NCI-H1417 treated with DMSO at 0.1 percent for 48 hours (cell line): ENCODE measurements around the gene ITGB6.
"Not testable (repeated sequence)": the region's sequence is repeated elsewhere in the genome, so short reads cannot be mapped to it uniquely, and the experiment has no call there.

Experiments
- DNase-seq: peaks from one replicate; lab custom pipeline; 2025; lab: John Stamatoyannopoulos, UW

Gene ITGB6

GRCh38 chr2:160139991-160140390, 60.1 kb downstream of the ITGB6 start:
- no peak for DNase-seq

- DNase-seq: no peak
Observed at GRCh38 chr2:160139350-160139749, 60.7 kb downstream of the ITGB6 start.

DNA sequence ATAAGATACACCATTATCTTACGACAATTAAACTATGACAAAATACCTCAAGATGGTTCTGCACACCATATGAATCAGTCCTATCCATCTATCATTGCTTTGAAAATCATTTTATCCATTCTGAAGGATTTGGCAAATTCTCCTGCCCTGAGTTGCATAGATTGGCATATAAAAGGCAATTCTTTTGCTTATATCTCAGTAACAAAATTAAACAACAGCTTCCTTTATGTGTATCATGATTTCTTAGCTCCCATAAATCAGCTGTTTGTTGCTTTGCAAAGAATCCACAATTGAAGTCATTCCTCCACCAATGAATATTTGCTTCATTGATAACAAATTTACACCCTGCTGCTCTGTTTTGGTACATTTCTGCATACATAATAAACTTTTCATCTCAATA, 61.7 kb downstream of the ITGB6 start:
- no peak for DNase-seq

DNA sequence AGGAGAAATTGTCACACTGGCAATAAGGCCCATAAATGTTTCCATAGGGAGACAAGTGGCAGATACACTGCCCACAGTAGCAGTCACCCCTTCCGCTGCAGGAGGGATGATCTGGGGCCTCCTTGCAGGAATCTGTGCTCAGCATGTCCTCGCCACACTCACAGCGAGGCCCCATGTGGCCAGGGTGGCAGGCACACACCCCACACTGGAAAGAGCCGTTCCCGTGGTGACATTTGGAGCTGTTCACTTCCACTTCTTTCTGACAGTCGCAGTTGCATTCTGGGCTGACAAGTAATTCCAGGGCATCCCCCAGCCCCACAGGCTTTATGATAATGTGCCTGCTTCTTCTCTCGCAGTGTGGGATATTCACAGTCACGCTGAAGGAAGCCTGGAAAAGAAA, 62.6 kb downstream of the ITGB6 start:
- no peak for DNase-seq

DNA sequence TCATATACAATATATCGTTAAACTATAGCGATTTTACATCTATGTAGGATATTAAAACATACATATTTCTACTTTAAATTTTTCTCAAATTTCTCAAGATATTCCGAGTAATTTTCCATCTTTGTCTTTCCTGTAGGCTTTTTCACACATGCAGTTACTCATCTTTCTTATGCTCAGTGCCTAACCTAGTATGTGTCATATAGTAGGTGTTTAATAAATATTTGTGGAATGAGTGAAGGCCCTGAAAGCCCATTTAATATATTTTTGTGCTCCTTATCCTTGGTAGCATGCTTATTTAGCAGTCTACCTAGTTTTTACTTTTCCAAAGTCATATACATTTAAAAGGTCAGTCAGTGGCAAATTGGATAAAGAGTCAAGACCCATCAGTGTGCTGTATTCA, 67.3 kb downstream of the ITGB6 start:
- DNase-seq: no peak

GRCh38 chr2:160126756-160127155, 73.3 kb downstream of the ITGB6 start:
- no peak for DNase-seq

DNA sequence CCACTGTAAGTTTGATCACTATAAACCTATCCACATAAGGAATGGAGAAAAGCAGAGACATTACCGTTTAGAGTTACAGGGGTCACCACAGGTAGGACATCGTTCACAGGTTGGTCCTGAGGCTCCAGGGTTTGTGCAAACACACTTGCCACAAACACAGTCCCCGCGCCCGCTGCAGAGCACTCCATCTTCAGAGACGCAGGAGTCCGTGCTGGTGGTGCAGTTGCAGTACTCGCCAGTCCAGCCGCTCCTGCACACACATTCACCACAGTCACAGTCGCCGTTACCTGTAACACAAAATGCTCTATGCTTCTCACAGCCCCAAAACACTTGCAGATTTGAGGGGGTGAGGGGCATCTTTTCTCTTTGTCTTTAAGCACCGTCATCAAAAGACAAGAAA, 73.8 kb downstream of the ITGB6 start:
- DNase-seq: no peak

- no peak for DNase-seq
Observed at GRCh38 chr2:160125828-160126227, 74.2 kb downstream of the ITGB6 start.

DNA sequence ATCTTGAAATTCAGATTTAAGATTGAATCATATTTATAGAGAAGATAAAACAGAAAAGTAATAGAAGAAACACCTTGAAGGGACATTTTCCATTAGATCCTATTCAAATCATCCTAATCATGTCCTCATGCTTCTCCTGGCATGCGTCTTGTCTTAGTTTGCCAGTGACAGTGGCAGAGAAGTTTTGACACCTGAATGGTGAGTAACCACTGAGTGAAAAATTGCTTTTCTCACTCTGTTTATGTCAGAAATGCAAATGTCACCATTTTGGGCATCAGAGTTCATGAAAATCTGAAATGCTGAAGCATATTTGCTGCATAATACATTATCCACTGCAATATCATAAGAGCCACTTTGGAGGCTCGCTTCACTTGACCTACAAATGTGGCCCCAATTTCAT, 74.7 kb downstream of the ITGB6 start:
- DNase-seq: no peak

DNA sequence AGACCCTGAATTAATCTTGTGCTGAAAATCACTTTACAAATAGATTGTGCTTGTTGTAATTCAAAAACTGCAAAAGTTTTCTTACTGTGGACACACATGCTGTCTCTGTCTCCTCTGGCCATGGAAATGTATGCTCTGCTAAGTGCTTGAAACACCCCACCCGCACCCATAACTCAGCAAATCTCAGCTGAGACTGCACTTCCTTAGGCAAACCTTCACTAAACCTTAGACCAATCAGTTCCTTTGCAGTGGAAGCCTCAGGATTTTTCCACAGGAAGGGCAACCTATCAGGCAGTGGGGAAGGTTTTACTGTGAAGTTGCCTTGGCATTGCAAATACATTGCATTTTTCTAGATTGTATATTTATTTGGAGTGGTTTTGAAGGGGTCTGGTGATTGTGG, 75.5 kb downstream of the ITGB6 start:
- DNase-seq: no peak

- not testable (repeated sequence) for DNase-seq
Observed at GRCh38 chr2:160114721-160115120, 85.4 kb downstream of the ITGB6 start.

DNA sequence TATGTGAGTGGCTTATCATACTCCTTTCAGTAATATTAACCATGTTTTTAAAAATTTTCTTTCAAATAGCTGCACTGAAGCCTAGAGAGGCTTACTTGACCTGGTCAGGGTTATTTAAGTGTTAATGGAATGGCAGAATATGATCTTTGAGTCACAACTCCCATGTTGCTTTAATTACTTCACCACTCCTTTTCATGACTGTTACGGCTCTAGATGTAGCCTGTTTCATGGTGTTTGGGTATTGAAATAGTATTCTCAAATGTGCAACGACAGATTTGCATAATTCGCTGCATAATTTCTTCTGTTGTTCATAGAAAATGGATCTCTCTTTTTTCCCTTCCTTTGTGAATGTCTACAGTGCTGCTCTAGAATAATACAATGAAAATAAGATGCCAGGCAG, 86.1 kb downstream of the ITGB6 start:
- no peak for DNase-seq

DNA sequence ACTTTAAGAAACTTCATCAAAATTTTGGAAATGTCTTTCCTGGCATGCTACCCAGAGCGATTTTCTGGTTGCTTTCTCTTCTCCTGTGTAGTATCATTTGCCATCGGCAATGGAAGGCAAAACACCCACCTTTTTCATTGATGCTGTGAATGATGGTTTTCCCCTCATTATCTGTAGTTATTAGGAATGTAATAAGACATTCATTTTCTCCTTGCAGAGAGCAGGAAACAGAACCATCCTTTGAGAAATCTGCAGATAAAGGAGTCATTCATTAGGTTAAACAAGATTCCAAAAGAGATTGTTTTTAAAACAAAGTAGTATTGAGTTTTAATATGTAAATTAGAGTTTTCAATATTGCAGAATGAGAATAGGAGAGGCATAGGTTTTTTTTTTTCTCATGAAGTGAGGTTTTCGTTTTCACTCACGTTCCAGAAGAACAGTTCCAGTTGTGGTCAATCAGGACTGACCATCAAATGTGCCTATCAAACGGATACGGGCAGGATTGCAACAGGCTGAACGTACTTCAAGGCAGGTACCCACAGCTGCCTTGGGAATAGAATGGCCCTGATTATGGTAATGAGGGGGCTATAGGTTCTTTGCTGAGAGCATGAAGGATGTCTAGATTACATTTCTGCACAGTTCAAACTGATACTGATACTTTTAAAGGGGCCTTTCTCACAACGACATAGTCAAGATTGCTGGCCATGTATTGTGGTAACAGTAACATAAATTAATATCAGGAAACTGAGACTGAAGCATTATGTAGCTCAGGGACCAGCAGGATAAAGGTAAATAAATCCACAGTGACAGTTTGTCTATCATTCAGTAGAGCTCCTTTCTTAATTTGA, 87.9 kb downstream of the ITGB6 start:
- DNase-seq: no peak

DNA sequence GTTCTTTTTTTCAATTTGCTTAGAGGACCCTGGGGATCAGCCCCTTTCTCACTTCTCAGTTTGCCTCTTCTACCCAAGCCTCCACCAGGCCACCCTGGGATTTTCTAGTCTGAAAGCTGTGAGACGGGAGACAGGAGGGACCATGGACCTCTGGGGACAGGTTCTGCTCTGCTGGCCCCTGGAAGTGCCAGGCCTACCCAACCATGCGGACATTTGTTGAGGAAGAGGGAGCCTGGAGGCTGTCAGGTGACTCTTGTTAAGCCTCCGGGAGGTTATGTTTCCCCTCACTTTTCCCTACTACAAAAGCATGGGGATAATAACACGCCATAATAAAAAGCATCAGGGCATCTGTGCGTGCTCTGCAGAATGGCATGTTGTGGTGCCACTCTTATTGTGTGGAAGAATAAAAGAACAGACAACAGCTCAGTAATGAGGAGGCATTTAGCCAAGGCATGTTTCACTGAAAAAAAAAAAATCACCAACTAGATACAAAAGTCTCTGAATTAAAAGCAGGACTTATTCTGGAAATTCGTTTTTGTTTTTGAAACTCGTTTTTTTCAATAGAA, 89.3 kb downstream of the ITGB6 start:
- no peak for DNase-seq

GRCh38 chr2:160109939-160110673, 90.0 kb downstream of the ITGB6 start:
- DNase-seq: no peak

- DNase-seq: no peak
Observed at GRCh38 chr2:160109243-160109642, 90.8 kb downstream of the ITGB6 start.

- DNase-seq: no peak
Observed at GRCh38 chr2:160108646-160109045, 91.4 kb downstream of the ITGB6 start.

DNA sequence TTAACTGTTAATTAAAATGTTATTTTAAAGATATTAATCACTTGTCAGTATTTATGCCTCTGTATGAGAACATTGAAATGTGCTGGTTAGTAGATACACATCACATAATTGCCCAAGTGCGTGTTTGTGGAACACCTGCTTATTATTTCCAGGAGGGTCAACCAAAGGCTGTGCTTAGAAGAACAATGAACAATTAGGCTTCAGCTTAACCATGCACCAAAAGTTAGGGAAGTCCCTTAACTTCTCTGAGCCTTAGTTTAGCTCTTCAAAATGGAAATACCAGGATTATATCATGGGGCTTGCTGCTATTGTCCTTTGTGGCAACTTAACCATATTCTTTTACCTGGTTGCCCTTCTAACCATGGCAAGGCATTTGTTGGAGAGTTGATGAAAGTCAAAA, 94.7 kb downstream of the ITGB6 start:
- no peak for DNase-seq

GRCh38 chr2:160104115-160104514, 96.0 kb downstream of the ITGB6 start:
- no peak for DNase-seq

GRCh38 chr2:160097326-160097725, 102.7 kb downstream of the ITGB6 start:
- DNase-seq: no peak

DNA sequence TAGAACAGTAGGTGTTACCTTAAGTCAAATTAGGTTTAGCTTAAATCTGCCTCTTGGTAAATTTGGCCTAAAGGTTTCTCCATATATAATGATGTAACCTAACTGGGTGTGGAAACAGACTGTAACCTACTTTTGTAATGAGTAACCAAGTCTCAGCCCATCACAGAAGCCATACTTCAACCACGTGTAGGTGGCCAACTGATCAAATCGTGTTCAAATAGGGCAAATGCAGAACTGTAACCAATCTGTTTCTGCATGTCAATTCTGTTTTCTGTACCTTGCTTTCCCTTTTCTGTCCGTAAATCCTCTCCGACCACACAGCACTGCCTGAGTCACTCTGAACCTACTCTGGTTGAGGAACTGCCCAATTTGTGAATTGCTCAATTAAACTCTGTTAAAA, 103.7 kb downstream of the ITGB6 start:
- no peak for DNase-seq

DNA sequence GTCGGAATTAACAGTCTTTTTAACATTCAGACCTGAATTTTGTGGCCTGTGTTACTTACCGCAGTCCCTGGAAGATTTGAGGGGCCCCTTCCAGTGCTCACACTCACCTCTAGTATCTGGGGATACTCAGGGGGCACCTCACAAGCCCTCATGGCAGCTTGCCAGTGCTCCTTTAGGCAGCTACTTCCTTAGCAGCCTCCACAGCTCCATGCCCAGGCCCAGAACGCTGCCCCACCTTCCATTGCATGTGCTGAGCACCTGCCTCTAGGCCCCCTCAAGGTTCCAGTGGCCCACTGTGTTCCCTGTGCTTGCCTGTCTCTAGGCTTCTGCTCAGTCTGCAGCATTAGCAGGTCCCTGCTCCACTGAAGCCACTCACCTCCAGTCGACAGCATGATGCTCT, 107.6 kb downstream of the ITGB6 start:
- DNase-seq: no peak

GRCh38 chr2:160091381-160091780, 108.7 kb downstream of the ITGB6 start:
- no peak for DNase-seq
